NOMO-1 (cell line): ENCODE results near the gene RNF32.

Source experiments
- DNase-seq, 2 experiments: peaks; one replicate each; lab custom pipeline; 2025; ENCODE audit not compliant: unreplicated experiment in 2 of 2; lab: John Stamatoyannopoulos, UW

Gene RNF32

GRCh38 chr7:156640257-156640948 lies at the start of gene RNF32:
Gene RNF32 (plus strand): TSS chr7:156640774. CDS start chr7:156643878, 3,104 bp downstream.
- peak; percentile 34 to 77 for DNase-seq

- no peak for DNase-seq
Observed at GRCh38 chr7:156592155-156592884, 48.3 kb upstream of the RNF32 start.

GRCh38 chr7:156594283-156595080 lies 46.1 kb upstream of the RNF32 start:
- no peak for DNase-seq

- DNase-seq = no peak
Observed at GRCh38 chr7:156600496-156600895, 40.1 kb upstream of the RNF32 start.

- no peak for DNase-seq
Observed at GRCh38 chr7:156602283-156602682, 38.3 kb upstream of the RNF32 start.

GRCh38 chr7:156603011-156603410 lies 37.6 kb upstream of the RNF32 start:
- DNase-seq = no peak

GRCh38 chr7:156603629-156604028 lies 36.9 kb upstream of the RNF32 start:
- no peak for DNase-seq

GRCh38 chr7:156604311-156604710 lies 36.3 kb upstream of the RNF32 start:
- no peak for DNase-seq

GRCh38 chr7:156604836-156605695 lies 35.5 kb upstream of the RNF32 start:
- DNase-seq = no peak

GRCh38 chr7:156606135-156606534 lies 34.4 kb upstream of the RNF32 start:
- DNase-seq = no peak

GRCh38 chr7:156606691-156607331 lies 33.8 kb upstream of the RNF32 start:
- no peak for DNase-seq

- no peak for DNase-seq
Observed at GRCh38 chr7:156607332-156608172, 33.0 kb upstream of the RNF32 start.

- no peak for DNase-seq
Observed at GRCh38 chr7:156608173-156608478, 32.4 kb upstream of the RNF32 start.

GRCh38 chr7:156609010-156609877 lies 31.3 kb upstream of the RNF32 start:
- no peak for DNase-seq

GRCh38 chr7:156610130-156610529 lies 30.4 kb upstream of the RNF32 start:
- no peak for DNase-seq

- no peak for DNase-seq
Observed at GRCh38 chr7:156610601-156611000, 30.0 kb upstream of the RNF32 start.

- DNase-seq = no peak
Observed at GRCh38 chr7:156611014-156612010, 29.3 kb upstream of the RNF32 start.
